Measurements from ENCODE around the gene VAC14. TPM values are rescaled to one million over a fixed set of nuclear protein-coding genes. Genes with fewer than 3 reads are reported as not detected.
A peak's percentile ranks its signal among the peaks of the same experiment; 100 is the strongest.

Gene VAC14
- total and polyA plus RNA-seq, 2 experiments from 2014 or later: 62.8 to 63.9 TPM

DNA sequence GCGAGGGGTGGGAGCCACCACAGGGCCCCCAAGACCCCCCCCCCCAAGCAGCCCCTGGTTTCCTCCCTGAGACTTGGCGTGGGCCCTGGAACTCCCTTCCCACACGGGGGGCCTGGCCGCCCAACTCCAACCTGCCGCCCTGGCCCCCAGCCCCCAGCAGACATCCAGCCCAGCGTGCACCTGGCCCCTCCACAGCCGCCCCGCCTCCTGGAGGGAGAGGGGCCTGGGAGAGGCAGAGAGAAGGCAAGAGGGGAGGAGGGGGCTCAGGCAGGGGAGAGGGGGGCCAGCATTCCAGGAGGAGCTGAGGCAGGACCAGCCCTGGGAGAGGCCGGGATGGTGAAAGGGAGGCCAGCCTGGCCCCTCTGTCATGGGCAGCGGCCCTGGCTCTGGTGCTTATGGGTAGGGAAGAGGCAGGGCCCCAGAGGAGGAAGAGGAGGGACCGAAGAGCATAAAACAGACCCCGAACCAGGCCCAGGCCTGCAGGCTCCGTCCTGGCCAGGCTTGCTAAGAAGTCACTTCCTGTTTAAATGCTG, 137.9 kb downstream of the VAC14 start:
- no peaks in the 10 kb centered on the region for H3K27me3 ChIP-seq
- H3K4me3 ChIP-seq: no peak overlapping the region
- no peak for DNase-seq (ENCODE audit: low read depth in 1 of 2, low spot score in 1 of 2)
- H3K4me1 ChIP-seq (ENCODE audit: low read depth): no peaks in the 10 kb centered on the region
- H3K36me3 ChIP-seq: peaks cover 27% of the 10 kb centered on the region
- TF ChIP-seq, protein P1, sequence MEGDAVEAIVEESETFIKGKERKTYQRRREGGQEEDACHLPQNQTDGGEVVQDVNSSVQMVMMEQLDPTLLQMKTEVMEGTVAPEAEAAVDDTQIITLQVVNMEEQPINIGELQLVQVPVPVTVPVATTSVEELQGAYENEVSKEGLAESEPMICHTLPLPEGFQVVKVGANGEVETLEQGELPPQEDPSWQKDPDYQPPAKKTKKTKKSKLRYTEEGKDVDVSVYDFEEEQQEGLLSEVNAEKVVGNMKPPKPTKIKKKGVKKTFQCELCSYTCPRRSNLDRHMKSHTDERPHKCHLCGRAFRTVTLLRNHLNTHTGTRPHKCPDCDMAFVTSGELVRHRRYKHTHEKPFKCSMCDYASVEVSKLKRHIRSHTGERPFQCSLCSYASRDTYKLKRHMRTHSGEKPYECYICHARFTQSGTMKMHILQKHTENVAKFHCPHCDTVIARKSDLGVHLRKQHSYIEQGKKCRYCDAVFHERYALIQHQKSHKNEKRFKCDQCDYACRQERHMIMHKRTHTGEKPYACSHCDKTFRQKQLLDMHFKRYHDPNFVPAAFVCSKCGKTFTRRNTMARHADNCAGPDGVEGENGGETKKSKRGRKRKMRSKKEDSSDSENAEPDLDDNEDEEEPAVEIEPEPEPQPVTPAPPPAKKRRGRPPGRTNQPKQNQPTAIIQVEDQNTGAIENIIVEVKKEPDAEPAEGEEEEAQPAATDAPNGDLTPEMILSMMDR (IDR thresholded peaks at IDR 0.05; ENCODE audit: low read depth, low read length): no peak
- no peak overlapping the region for H3K27ac ChIP-seq
- H3K9me3 ChIP-seq (ENCODE audit: low read depth): no peaks in the 10 kb centered on the region

DNA sequence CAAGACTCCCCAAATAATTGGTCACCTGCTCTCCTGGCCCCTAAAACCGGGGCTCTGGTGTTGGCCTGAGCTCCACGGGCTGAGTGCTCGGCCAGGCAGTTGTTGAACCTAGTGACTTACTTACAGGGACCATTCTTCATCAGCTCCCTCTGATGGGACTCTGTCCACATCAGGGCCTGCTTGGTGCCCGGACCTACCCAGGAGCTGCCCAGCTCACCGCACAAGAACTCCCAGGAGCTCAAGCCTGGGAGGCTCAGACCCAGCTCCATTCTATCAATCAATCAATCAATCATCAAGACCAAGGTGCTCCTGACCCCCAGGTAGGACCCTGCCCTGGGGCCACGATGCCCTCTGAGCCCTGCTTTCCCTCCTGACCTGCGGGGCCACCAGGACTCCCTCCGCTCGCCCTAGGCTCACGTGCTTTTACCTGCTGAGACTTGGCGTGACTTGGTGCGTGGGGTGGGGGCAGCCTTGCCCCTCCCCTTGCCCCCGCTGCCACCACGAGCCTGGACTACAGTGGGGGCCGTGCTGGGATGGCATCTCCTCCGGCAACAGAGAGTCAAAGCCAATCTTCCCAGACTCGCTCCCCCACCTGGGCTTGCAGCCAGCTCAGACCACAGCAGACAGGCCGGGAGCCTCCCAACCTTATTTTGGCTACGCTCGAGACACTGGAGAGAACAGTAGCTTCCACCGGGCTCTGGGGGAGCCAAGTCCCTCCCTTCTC, 138.9 kb downstream of the VAC14 start:
- Histone ChIP-seq H3K4me3 (no peak overlapping the region), H3K27ac (no peak overlapping the region), H3K9me3 (ENCODE audit: low read depth) (no peaks in the 10 kb centered on the region), H3K36me3 (peaks cover 26% of the 10 kb centered on the region), H3K4me1 (ENCODE audit: low read depth) (no peaks in the 10 kb centered on the region), H3K27me3 (no peaks in the 10 kb centered on the region)
- DNase-seq (ENCODE audit: low read depth in 1 of 2, low spot score in 1 of 2): peak in 1 of 2 donors; percentile 76
- TF ChIP-seq, protein P1 (IDR thresholded peaks at IDR 0.05; ENCODE audit: low read depth, low read length): no peak

DNA sequence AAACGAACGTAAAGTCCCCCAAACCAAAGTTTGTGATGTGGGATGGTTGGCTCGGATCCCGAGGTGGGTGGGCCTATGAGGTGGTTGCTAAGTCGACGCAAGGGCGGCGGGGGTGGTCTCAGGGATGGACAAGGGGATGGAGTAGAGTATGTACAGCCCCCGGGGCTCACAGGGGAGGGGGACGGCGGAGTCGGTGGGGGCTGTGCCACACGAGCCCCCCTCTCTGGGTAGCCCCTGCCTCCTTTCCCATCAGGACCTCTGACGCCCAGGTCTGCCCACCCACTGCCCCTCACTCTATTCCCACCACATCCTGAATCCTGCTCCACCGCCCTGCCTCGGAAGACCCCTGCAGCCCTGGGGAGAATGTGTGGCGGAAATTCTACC, 139.4 kb downstream of the VAC14 start:
- H3K27me3 ChIP-seq: no peaks in the 10 kb centered on the region
- H3K4me1 ChIP-seq (ENCODE audit: low read depth): no peaks in the 10 kb centered on the region
- TF ChIP-seq, protein P1 (IDR thresholded peaks at IDR 0.05; ENCODE audit: low read depth, low read length): no peak
- no peaks in the 10 kb centered on the region for H3K9me3 ChIP-seq (ENCODE audit: low read depth)
- no peak overlapping the region for H3K27ac ChIP-seq
- DNase-seq (ENCODE audit: low read depth in 1 of 2, low spot score in 1 of 2): no peak
- H3K36me3 ChIP-seq: peaks cover 22% of the 10 kb centered on the region
- H3K4me3 ChIP-seq: no peak overlapping the region

DNA sequence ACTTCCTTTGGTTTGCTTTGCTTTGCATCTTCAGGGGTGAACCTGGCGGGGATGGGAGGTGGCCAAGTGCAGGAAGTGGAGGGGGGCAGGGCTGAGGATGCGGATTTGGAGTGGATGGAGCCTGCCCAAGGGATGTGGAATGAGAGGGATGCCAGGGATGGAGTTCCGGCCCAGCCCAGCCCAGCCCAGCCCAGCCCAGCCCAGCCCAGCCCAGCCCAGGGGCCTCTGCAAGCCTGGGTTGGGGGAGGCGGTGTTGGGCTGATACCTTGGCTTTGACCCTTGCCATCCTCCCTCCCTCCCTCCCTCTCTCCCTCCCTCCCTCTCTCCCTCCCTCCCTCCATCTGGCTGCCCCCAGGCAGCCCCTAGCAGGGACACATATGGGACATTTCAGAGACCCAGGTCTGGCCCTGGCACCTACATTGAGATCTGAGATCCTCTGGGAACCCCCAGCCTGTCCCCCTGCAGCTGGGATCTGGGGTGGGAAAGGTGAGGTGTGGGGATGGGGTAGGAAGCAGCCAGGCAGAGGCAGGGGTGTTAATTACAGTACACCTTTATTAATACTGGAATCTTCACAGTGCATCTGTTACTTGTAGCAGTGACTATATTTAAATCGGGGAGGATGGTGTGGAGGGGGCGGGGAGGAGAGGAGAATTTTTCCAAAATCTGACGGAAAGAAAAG, 140.1 kb downstream of the VAC14 start:
- Histone ChIP-seq H3K27me3 (no peaks in the 10 kb centered on the region), H3K27ac (no peak overlapping the region), H3K4me1 (ENCODE audit: low read depth) (no peaks in the 10 kb centered on the region), H3K4me3 (no peak overlapping the region), H3K36me3 (peaks cover 16% of the 10 kb centered on the region), H3K9me3 (ENCODE audit: low read depth) (no peaks in the 10 kb centered on the region)
- no peak for DNase-seq (ENCODE audit: low read depth in 1 of 2, low spot score in 1 of 2)
- TF ChIP-seq, protein P1 (IDR thresholded peaks at IDR 0.05; ENCODE audit: low read depth, low read length): no peak

DNA sequence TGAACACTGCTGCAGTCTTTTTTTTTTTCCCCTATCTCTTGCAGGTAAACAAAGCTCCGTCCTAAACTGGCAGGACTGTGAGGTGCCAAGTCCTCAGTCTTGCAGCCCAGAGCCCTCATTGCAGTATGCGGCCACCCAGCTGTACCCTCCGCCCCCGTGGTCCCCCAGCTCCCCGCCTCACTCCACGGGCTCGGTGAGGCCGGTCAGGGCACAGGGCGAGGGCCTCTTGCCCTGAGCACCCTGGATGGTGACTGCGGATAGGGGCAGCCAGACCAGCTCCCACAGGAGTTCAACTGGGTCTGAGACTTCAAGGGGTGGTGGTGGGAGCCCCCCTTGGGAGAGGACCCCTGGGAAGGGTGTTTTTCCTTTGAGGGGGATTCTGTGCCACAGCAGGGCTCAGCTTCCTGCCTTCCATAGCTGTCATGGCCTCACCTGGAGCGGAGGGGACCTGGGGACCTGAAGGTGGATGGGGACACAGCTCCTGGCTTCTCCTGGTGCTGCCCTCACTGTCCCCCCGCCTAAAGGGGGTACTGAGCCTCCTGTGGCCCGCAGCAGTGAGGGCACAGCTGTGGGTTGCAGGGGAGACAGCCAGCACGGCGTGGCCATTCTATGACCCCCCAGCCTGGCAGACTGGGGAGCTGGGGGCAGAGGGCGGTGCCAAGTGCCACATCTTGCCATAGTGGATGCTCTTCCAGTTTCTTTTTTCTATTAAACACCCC, 140.8 kb downstream of the VAC14 start:
- no peaks in the 10 kb centered on the region for H3K4me1 ChIP-seq (ENCODE audit: low read depth)
- DNase-seq (ENCODE audit: low read depth in 1 of 2, low spot score in 1 of 2): no peak
- peaks cover 12% of the 10 kb centered on the region for H3K36me3 ChIP-seq
- no peaks in the 10 kb centered on the region for H3K27me3 ChIP-seq
- H3K9me3 ChIP-seq (ENCODE audit: low read depth): no peaks in the 10 kb centered on the region
- TF ChIP-seq, protein P1 (IDR thresholded peaks at IDR 0.05; ENCODE audit: low read depth, low read length): no peak
- no peak overlapping the region for H3K27ac ChIP-seq
- no peak overlapping the region for H3K4me3 ChIP-seq

All from cardiac muscle cell (in vitro differentiated cells and primary cell).